ENCODE measurements around the gene ARMH4.

DNA sequence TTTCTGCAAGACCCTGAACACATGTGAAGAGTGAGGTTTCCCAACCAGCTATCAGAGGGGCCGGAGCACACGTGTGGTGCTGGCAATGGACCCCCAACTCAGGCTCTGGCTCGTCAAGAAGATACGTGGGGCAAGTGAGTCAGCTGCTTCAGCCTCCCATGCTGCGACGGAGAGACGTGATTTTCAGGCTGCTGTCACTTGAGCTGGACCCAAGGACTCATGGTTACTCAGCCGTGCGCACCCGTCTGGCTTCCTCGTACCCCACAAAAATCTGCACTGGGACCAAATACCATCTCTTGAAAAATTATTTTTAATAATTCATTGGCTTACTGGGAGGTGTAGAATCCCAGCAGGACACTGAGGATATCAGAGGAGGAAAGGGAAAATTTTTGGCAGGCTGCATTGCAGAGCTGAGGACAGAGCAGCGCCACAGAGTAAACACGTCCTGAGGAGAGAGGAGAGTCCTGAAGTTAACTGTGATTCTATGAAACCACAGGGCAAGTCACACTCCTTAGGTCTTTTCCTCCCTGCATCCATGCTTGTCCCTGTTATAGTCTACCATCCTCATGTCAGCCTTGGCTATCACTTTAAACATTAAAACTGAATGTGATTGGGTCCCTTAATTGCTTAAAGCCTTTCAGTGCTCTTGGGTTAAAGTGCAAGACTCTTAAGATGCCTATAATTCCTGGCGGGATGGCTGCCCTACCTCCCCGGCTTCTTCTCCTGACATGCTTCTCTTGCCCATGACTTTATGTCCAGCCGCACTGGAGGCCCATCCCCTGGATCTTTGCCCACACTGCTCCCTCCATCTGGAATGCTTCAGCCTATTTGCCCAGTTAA, 190.8 kb downstream of the ARMH4 start:
- TF ChIP-seq POLR2AphosphoS5 (IDR thresholded peaks at IDR 0.05), result no peak
- TF ChIP-seq, protein P1, sequence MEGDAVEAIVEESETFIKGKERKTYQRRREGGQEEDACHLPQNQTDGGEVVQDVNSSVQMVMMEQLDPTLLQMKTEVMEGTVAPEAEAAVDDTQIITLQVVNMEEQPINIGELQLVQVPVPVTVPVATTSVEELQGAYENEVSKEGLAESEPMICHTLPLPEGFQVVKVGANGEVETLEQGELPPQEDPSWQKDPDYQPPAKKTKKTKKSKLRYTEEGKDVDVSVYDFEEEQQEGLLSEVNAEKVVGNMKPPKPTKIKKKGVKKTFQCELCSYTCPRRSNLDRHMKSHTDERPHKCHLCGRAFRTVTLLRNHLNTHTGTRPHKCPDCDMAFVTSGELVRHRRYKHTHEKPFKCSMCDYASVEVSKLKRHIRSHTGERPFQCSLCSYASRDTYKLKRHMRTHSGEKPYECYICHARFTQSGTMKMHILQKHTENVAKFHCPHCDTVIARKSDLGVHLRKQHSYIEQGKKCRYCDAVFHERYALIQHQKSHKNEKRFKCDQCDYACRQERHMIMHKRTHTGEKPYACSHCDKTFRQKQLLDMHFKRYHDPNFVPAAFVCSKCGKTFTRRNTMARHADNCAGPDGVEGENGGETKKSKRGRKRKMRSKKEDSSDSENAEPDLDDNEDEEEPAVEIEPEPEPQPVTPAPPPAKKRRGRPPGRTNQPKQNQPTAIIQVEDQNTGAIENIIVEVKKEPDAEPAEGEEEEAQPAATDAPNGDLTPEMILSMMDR (IDR thresholded peaks at IDR 0.05), result no peak
- TF ChIP-seq POLR2A (IDR thresholded peaks at IDR 0.05), result no peak
- no peak for TF ChIP-seq EP300 (IDR thresholded peaks at IDR 0.05; ENCODE audit: low read depth)

Data from transverse colon (tissue), 4 donors.